B cell (primary cell): ENCODE measurements around the gene MBTD1. TPM values are rescaled to one million over a fixed set of nuclear protein-coding genes. Genes with fewer than 3 reads are reported as not detected.
A peak's percentile ranks its signal among the peaks of the same experiment; 100 is the strongest.
"Not testable (repeated sequence)": the region's sequence is repeated elsewhere in the genome, so short reads cannot be mapped to it uniquely, and the experiment has no call there.

ENCODE experiments used
- ATAC-seq: fragments of 200-7000 bp; cut with Tn5 transposase; one replicate; pipeline ENCODE4 v1.10.0; 2021; ENCODE audit warnings: low read depth, mild to moderate bottlenecking, moderate number of reproducible peaks, moderate library complexity
- CTCF ChIA-PET: fragments of 350-600 bp; sonication (Branson Sonifier 250); formaldehyde crosslinking; loops from one replicate; lab custom pipeline; 2021; ENCODE audit warnings: antibody characterized with exemption, inconsistent platforms; lab: Charles Lee
- POLR2A ChIA-PET: fragments of 350-600 bp; sonication (Branson Sonifier 250); formaldehyde crosslinking; loops from one replicate; lab custom pipeline; 2021; ENCODE audit warnings: antibody characterized with exemption; lab: Charles Lee
- DNase-seq: peaks from one replicate; pipeline ENCODE4 v3.0.0; 2013
- H2AFZ ChIP-seq: 2 replicates; pipeline ENCODE4 v1.6.1; 2012; ENCODE audit warnings: mild to moderate bottlenecking, low read depth, low read length; ENCODE audit not compliant: insufficient read depth, poor library complexity, severe bottlenecking
- H3K27ac ChIP-seq, 2 donors: 1 replicate in 1 of 2; 2 replicates in 1 of 2; pipeline ENCODE4 v1.5.1; 2012 to 2013; ENCODE audit warnings: low read length in 2 of 2, mild to moderate bottlenecking in 2 of 2, moderate library complexity in 1 of 2
- H3K27me3 ChIP-seq, 4 experiments: fragments of 200-600 bp in 1 of 4; sonication (generic) in 1 of 4; replicated peaks in 1 of 4; 1 replicate in 2 of 4; 2 replicates in 2 of 4; pipeline versions ENCODE4 v1.6.1 to v1.7.0; 2013 to 2016; ENCODE audit warnings: low read length in 3 of 4, mild to moderate bottlenecking in 2 of 4, mixed read lengths in 1 of 4, moderate library complexity in 1 of 4; ENCODE audit not compliant: insufficient read depth in 4 of 4, control insufficient read depth in 3 of 4; ENCODE audit errors: control extremely low read depth in 1 of 4
- H3K36me3 ChIP-seq, 2 experiments: replicated peaks in 1 of 2; 1 replicate in 1 of 2; 2 replicates in 1 of 2; pipeline versions ENCODE4 v1.6.1 to v1.7.1; 2013; ENCODE audit warnings: low read length in 1 of 2; ENCODE audit not compliant: insufficient read depth in 2 of 2, control insufficient read depth in 1 of 2; ENCODE audit errors: control extremely low read depth in 1 of 2, extremely low read depth in 1 of 2
- H3K4me1 ChIP-seq, 2 donors: fragments of 200-600 bp in 1 of 2; sonication (generic) in 1 of 2; 1 replicate in 1 of 2; 2 replicates in 1 of 2; pipeline versions ENCODE4 v1.5.1 to v1.6.1; 2013 to 2017; ENCODE audit warnings: low read length in 2 of 2; ENCODE audit not compliant: control insufficient read depth in 2 of 2, insufficient read depth in 2 of 2
- H3K4me2 ChIP-seq: replicated peaks from 2 replicates; pipeline ENCODE3; 2012; ENCODE audit warnings: mild to moderate bottlenecking, low read depth, low read length; ENCODE audit not compliant: poor library complexity, severe bottlenecking
- H3K4me3 ChIP-seq, 5 experiments: fragments of 200-600 bp in 1 of 5; sonication (generic) in 1 of 5; 1 replicate in 3 of 5; 2 replicates in 2 of 5; pipeline versions ENCODE4 v1.5.1 to v1.7.0; 2011 to 2016; ENCODE audit warnings: low read length in 4 of 5, mild to moderate bottlenecking in 4 of 5, low read depth in 2 of 5, control low read depth in 1 of 5, moderate library complexity in 1 of 5; ENCODE audit not compliant: insufficient read depth in 1 of 5; ENCODE audit errors: control extremely low read depth in 1 of 5, extremely low read depth in 1 of 5
- H3K79me2 ChIP-seq: fragments of 200-600 bp; sonication (generic); one replicate; pipeline ENCODE4 v1.6.0; 2016; ENCODE audit warnings: low read length; ENCODE audit not compliant: control insufficient read depth, insufficient read depth
- H3K9ac ChIP-seq: fragments of 200-600 bp; sonication (generic); 2 replicates; pipeline ENCODE4 v1.6.1; 2017; ENCODE audit warnings: mild to moderate bottlenecking, low read length, moderate library complexity
- H3K9me3 ChIP-seq, 3 donors: one replicate each; pipeline versions ENCODE4 v1.6.1 to v1.7.1; 2013; ENCODE audit warnings: low read length in 2 of 3; ENCODE audit not compliant: control insufficient read depth in 2 of 3, insufficient read depth in 1 of 3; ENCODE audit errors: control extremely low read depth in 1 of 3
- H4K20me1 ChIP-seq: 2 replicates; pipeline ENCODE4 v1.6.0; 2012; ENCODE audit warnings: mild to moderate bottlenecking, low read length; ENCODE audit not compliant: insufficient read depth, control insufficient read depth, poor library complexity, severe bottlenecking
- H3K27ac Mint-ChIP-seq: one replicate; pipeline ENCODE4 v1.8.0; 2021; ENCODE audit warnings: mixed read lengths
- H3K27me3 Mint-ChIP-seq: one replicate; pipeline ENCODE4 v1.8.0; 2021; ENCODE audit warnings: mixed read lengths
- H3K4me1 Mint-ChIP-seq: one replicate; pipeline ENCODE4 v1.8.0; 2021; ENCODE audit warnings: mixed read lengths
- H3K4me3 Mint-ChIP-seq: one replicate; pipeline ENCODE4 v1.8.0; 2021; ENCODE audit warnings: mixed read lengths
- H3K9me3 Mint-ChIP-seq: one replicate; pipeline ENCODE4 v1.8.0; 2022; ENCODE audit warnings: mixed read lengths; ENCODE audit not compliant: insufficient read depth
- CTCF ChIP-seq: fragments of 200-600 bp; IDR thresholded peaks from one replicate; pipeline ENCODE4 v1.8.0; 2022; ENCODE audit warnings: antibody characterized with exemption, mild to moderate bottlenecking
- EZH2 ChIP-seq: IDR thresholded peaks from 2 replicates; pipeline ENCODE4 v1.6.1; 2012; ENCODE audit warnings: borderline replicate concordance, low read depth, mild to moderate bottlenecking, moderate library complexity, low read length; ENCODE audit not compliant: insufficient read depth, poor library complexity, severe bottlenecking
- WGBS: methylation state at CpG from one replicate; pipeline ENCODE4 v1.1.5; 2013; ENCODE audit warnings: missing lambda C conversion rate; ENCODE audit not compliant: insufficient coverage; 5-methylcytosine and 5-hydroxymethylcytosine counted together
- intact Hi-C: fragments of 100-400 bp; cut with micrococcal nuclease; formaldehyde crosslinking; loops from one replicate; pipeline ENCODE4 v1.10.0; 2022
- polyA plus RNA-seq: library from polyadenylated mRNA; depleted of rRNA; stranded (reverse); fragments of >200 nt; gene quantifications from 2 replicates; pipeline ENCODE4 v1.2.3, GENCODE V29; 2012
- total RNA-seq, 2 donors: library from RNA; stranded (reverse); fragments of 120-200 nt in 1 of 2; gene quantifications; 1 replicate in 1 of 2; 2 replicates in 1 of 2; pipeline versions ENCODE4 v1.2.3 to v1.2.4, GENCODE V29; 2013 to 2022

MBTD1 gene
- total and polyA plus RNA-seq, 2 donors (not counting 1 experiment from before 2014, with no cell fraction given) = 9.6 to 39.7 TPM

GRCh38 chr17:51299859-51300258, 40.0 kb upstream of the MBTD1 start:
- H3K9ac ChIP-seq = no peak overlapping the region
- TF ChIP-seq CTCF = no peak
- no peak for TF ChIP-seq EZH2
- H3K27ac Mint-ChIP-seq = no peak overlapping the region
- H2AFZ ChIP-seq = no peak overlapping the region
- ChIA-PET POLR2A (no interaction called here), CTCF (interaction anchor here (2.6 kb wide), 1 partner anchor 464 kb away, joined by 7 read pairs; no protein-coding TSS in a partner anchor)
- H3K79me2 ChIP-seq = no peaks in the 10 kb centered on the region
- peaks cover 0 to 1% (median 0%) of the 10 kb centered on the region in 3 donors for H3K9me3 ChIP-seq
- H3K4me3 ChIP-seq = no peak overlapping the region
- DNase-seq (no peak), ATAC-seq (no peak)
- peaks cover 6 to 26% of the 10 kb centered on the region in 2 experiments for H3K36me3 ChIP-seq
- H3K4me3 Mint-ChIP-seq = no peak overlapping the region
- intact Hi-C loops = loop anchor here (5.0 kb wide), 1 partner anchor 237 kb away; no protein-coding TSS in a partner anchor
- H3K4me1 Mint-ChIP-seq = no peaks in the 10 kb centered on the region
- WGBS = no CpG with 5 or more reads among the region's 4 CpGs
- H3K9me3 Mint-ChIP-seq = no peaks in the 10 kb centered on the region
- H3K4me2 ChIP-seq = no peak overlapping the region
- no peaks in the 10 kb centered on the region for H3K4me1 ChIP-seq
- H3K27me3 Mint-ChIP-seq = no peaks in the 10 kb centered on the region
- H4K20me1 ChIP-seq = no peaks in the 10 kb centered on the region
- H3K27ac ChIP-seq = no peak overlapping the region
- H3K27me3 ChIP-seq = peaks cover 0 to under 1% (median 0%) of the 10 kb centered on the region in 4 experiments

GRCh38 chr17:51298508-51299371, 38.9 kb upstream of the MBTD1 start:
- no peaks in the 10 kb centered on the region for H4K20me1 ChIP-seq
- peak; percentile 20 for DNase-seq
- CTCF ChIA-PET = interaction anchor here (0.7 to 2.6 kb wide), 4 partner anchors 10 to 807 kb away, joined by 3 to 7 read pairs (median 4); no protein-coding TSS in a partner anchor
- H3K4me3 ChIP-seq = no peak overlapping the region
- peak; percentile 50 for TF ChIP-seq CTCF
- TF ChIP-seq EZH2 = no peak
- WGBS = 100% methylated on average over 1 of the region's 10 CpGs
- POLR2A ChIA-PET = no interaction called here
- H3K4me3 Mint-ChIP-seq = no peak overlapping the region
- no peak overlapping the region for H3K27ac Mint-ChIP-seq
- no peak overlapping the region for H2AFZ ChIP-seq
- no peak for ATAC-seq
- H3K9me3 ChIP-seq = no peaks in the 10 kb centered on the region
- H3K27ac ChIP-seq = no peak overlapping the region
- no peaks in the 10 kb centered on the region for H3K4me1 ChIP-seq
- no peak overlapping the region for H3K9ac ChIP-seq
- no peaks in the 10 kb centered on the region for H3K9me3 Mint-ChIP-seq
- no peaks in the 10 kb centered on the region for H3K27me3 ChIP-seq
- H3K27me3 Mint-ChIP-seq = no peaks in the 10 kb centered on the region
- intact Hi-C loops = loop anchor here (5.0 kb wide), 1 partner anchor 239 kb away; no protein-coding TSS in a partner anchor
- peaks cover 6 to 34% of the 10 kb centered on the region in 2 experiments for H3K36me3 ChIP-seq
- H3K79me2 ChIP-seq = no peaks in the 10 kb centered on the region
- no peaks in the 10 kb centered on the region for H3K4me1 Mint-ChIP-seq
- no peak overlapping the region for H3K4me2 ChIP-seq

- H3K27ac ChIP-seq, H3K27me3 Mint-ChIP-seq, POLR2A ChIA-PET, H3K4me3 ChIP-seq, H3K4me3 Mint-ChIP-seq, CTCF ChIA-PET, H3K27me3 ChIP-seq, H4K20me1 ChIP-seq, H3K9ac ChIP-seq, intact Hi-C loops, H3K4me2 ChIP-seq, H2AFZ ChIP-seq, H3K4me1 ChIP-seq, H3K79me2 ChIP-seq, ATAC-seq, H3K9me3 ChIP-seq, H3K9me3 Mint-ChIP-seq, H3K4me1 Mint-ChIP-seq, H3K27ac Mint-ChIP-seq, DNase-seq: not testable (repeated sequence)
- H3K36me3 ChIP-seq = peaks cover 6 to 54% of the 10 kb centered on the region in 2 experiments
- no CpG with 5 or more reads among the region's 2 CpGs for WGBS
Measured at GRCh38 chr17:51294338-51294737, 34.5 kb upstream of the MBTD1 start.
